ENCODE measurements around the gene MS4A6A.

- TF ChIP-seq, protein P1, sequence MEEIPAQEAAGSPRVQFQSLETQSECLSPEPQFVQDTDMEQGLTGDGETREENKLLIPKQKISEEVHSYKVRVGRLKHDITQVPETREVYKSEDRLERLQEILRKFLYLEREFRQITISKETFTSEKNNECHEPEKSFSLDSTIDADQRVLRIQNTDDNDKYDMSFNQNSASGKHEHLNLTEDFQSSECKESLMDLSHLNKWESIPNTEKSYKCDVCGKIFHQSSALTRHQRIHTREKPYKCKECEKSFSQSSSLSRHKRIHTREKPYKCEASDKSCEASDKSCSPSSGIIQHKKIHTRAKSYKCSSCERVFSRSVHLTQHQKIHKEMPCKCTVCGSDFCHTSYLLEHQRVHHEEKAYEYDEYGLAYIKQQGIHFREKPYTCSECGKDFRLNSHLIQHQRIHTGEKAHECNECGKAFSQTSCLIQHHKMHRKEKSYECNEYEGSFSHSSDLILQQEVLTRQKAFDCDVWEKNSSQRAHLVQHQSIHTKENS (CRISPR knock-in tag; IDR thresholded peaks at IDR 0.05): no peak
- TF ChIP-seq POLR2A (conservative IDR thresholded peaks at IDR 0.05): no peak
- no peak for TF ChIP-seq BACH1 (tag; IDR thresholded peaks at IDR 0.05)
- TF ChIP-seq, protein P2, sequence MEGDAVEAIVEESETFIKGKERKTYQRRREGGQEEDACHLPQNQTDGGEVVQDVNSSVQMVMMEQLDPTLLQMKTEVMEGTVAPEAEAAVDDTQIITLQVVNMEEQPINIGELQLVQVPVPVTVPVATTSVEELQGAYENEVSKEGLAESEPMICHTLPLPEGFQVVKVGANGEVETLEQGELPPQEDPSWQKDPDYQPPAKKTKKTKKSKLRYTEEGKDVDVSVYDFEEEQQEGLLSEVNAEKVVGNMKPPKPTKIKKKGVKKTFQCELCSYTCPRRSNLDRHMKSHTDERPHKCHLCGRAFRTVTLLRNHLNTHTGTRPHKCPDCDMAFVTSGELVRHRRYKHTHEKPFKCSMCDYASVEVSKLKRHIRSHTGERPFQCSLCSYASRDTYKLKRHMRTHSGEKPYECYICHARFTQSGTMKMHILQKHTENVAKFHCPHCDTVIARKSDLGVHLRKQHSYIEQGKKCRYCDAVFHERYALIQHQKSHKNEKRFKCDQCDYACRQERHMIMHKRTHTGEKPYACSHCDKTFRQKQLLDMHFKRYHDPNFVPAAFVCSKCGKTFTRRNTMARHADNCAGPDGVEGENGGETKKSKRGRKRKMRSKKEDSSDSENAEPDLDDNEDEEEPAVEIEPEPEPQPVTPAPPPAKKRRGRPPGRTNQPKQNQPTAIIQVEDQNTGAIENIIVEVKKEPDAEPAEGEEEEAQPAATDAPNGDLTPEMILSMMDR (IDR thresholded peaks at IDR 0.05 in 2 of 3, conservative IDR thresholded peaks at IDR 0.05 in 1 of 3; ENCODE audit: insufficient read depth in 2 of 3, low read depth in 1 of 3, low read length in 3 of 3): no peak
- no peak for TF ChIP-seq GABPA (tag; conservative IDR thresholded peaks at IDR 0.05; ENCODE audit: low read depth)
- no peak for TF ChIP-seq ZNF316 (IDR thresholded peaks at IDR 0.05)
- no peak for TF ChIP-seq ZBTB8A (IDR thresholded peaks at IDR 0.05; ENCODE audit: partially characterized antibody)
- TF ChIP-seq RAD21 (CRISPR knock-in tag; conservative IDR thresholded peaks at IDR 0.05 in 1 of 2, IDR thresholded peaks at IDR 0.05 in 1 of 2): no peak
- TF ChIP-seq SRF (CRISPR knock-in tag; IDR thresholded peaks at IDR 0.05): no peak
- TF ChIP-seq ZNF445 (CRISPR knock-in tag; IDR thresholded peaks at IDR 0.05; ENCODE audit: low read depth): no peak
- no peak for TF ChIP-seq ARNT (IDR thresholded peaks at IDR 0.05)
- TF ChIP-seq HNRNPH1 (optimal IDR thresholded peaks at IDR 0.05; ENCODE audit: low read depth, low read length): no peak
These were observed 38.3 kb upstream of the MS4A6A start for GRCh38 chr11:60221181-60221580.

All from K562 (cell line).